ENCODE measurements around the gene HLA-E.
"Not testable (repeated sequence)": the region's sequence is repeated elsewhere in the genome, so short reads cannot be mapped to it uniquely, and the experiment has no call there.

DNA sequence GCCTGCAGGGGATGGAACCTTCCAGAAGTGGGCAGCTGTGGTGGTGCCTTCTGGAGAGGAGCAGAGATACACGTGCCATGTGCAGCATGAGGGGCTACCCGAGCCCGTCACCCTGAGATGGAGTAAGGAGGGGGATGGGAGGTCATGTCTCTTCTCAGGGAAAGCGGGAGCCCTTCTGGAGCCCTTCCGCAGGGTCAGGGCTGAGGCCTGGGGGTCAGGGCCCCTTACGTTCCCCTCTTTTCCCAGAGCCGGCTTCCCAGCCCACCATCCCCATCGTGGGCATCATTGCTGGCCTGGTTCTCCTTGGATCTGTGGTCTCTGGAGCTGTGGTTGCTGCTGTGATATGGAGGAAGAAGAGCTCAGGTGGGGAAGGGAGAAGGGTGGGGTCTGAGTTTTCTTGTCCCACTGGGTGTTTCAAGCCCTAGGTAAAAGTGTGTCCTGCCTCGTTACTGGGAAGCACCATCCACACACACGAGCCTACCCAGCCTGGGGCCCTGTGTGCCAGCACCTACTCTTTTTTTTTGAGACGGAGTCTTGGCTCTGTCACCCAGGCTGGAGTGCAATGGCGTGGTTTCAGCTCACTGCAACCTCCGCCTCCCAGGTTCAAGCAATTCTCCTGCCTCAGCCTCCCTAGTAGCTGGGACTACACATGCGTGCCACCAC is 2.1 kb downstream of the HLA-E start:
- TF ChIP-seq, protein P1, sequence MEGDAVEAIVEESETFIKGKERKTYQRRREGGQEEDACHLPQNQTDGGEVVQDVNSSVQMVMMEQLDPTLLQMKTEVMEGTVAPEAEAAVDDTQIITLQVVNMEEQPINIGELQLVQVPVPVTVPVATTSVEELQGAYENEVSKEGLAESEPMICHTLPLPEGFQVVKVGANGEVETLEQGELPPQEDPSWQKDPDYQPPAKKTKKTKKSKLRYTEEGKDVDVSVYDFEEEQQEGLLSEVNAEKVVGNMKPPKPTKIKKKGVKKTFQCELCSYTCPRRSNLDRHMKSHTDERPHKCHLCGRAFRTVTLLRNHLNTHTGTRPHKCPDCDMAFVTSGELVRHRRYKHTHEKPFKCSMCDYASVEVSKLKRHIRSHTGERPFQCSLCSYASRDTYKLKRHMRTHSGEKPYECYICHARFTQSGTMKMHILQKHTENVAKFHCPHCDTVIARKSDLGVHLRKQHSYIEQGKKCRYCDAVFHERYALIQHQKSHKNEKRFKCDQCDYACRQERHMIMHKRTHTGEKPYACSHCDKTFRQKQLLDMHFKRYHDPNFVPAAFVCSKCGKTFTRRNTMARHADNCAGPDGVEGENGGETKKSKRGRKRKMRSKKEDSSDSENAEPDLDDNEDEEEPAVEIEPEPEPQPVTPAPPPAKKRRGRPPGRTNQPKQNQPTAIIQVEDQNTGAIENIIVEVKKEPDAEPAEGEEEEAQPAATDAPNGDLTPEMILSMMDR (IDR thresholded peaks at IDR 0.05; ENCODE audit: insufficient read depth, low read length): not testable (repeated sequence)
- TF ChIP-seq, protein P2, sequence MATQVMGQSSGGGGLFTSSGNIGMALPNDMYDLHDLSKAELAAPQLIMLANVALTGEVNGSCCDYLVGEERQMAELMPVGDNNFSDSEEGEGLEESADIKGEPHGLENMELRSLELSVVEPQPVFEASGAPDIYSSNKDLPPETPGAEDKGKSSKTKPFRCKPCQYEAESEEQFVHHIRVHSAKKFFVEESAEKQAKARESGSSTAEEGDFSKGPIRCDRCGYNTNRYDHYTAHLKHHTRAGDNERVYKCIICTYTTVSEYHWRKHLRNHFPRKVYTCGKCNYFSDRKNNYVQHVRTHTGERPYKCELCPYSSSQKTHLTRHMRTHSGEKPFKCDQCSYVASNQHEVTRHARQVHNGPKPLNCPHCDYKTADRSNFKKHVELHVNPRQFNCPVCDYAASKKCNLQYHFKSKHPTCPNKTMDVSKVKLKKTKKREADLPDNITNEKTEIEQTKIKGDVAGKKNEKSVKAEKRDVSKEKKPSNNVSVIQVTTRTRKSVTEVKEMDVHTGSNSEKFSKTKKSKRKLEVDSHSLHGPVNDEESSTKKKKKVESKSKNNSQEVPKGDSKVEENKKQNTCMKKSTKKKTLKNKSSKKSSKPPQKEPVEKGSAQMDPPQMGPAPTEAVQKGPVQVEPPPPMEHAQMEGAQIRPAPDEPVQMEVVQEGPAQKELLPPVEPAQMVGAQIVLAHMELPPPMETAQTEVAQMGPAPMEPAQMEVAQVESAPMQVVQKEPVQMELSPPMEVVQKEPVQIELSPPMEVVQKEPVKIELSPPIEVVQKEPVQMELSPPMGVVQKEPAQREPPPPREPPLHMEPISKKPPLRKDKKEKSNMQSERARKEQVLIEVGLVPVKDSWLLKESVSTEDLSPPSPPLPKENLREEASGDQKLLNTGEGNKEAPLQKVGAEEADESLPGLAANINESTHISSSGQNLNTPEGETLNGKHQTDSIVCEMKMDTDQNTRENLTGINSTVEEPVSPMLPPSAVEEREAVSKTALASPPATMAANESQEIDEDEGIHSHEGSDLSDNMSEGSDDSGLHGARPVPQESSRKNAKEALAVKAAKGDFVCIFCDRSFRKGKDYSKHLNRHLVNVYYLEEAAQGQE (IDR thresholded peaks at IDR 0.05; ENCODE audit: insufficient replicate concordance, low read depth): not testable (repeated sequence)

Measured in HL-60 (cell line).